Renal cortical epithelial cell (primary cell): ENCODE data around the gene CHRNB2. TPM values are rescaled to one million over a fixed set of nuclear protein-coding genes. Genes with fewer than 3 reads are reported as not detected.
"Not testable (repeated sequence)": the region's sequence is repeated elsewhere in the genome, so short reads cannot be mapped to it uniquely, and the experiment has no call there.

Experiments
- DNase-seq: peaks from one replicate; pipeline ENCODE4 v3.0.0-alpha.2; 2011; ENCODE audit warnings: low read depth
- total RNA-seq: library from RNA; depleted of rRNA; stranded (reverse); fragments of >200 nt; gene quantifications from 2 replicates; pipeline ENCODE4 v1.2.3, GENCODE V29; 2014

CHRNB2 gene, protein sequence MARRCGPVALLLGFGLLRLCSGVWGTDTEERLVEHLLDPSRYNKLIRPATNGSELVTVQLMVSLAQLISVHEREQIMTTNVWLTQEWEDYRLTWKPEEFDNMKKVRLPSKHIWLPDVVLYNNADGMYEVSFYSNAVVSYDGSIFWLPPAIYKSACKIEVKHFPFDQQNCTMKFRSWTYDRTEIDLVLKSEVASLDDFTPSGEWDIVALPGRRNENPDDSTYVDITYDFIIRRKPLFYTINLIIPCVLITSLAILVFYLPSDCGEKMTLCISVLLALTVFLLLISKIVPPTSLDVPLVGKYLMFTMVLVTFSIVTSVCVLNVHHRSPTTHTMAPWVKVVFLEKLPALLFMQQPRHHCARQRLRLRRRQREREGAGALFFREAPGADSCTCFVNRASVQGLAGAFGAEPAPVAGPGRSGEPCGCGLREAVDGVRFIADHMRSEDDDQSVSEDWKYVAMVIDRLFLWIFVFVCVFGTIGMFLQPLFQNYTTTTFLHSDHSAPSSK
- total RNA-seq = 0.17 and 0.55 TPM in 2 replicates

DNA sequence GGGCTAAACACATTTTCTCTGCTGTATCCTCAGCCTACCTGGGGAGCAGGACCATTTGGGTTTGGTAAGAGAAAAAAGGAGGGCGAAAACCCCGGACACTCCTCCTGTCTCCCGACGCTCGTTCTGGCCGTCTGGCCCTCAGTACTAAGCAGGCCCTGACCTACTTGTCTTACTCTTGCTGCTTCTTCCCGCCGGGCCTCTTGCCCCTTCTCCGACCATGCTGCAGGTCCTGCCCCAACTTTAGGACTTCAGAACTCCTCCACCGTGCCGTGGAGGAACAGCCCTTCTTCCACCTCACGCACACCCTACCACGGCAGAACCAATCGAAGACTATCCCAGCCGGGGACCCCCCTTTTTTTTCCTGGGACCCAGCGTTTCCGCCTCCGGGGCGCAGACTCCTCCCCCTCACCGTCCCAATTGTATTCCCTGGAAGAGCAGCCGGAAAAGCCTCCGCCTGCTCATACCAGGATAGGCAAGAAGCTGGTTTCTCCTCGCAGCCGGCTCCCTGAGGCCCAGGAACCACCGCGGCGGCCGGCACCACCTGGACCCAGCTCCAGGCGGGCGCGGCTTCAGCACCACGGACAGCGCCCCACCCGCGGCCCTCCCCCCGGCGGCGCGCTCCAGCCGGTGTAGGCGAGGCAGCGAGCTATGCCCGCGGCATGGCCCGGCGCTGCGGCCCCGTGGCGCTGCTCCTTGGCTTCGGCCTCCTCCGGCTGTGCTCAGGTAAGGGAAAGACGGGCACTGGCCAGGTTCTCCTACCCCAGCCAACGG, at the start of gene CHRNB2:
CHRNB2 (plus strand) TSS at position 393 of the 771 bp plus-strand sequence; CDS start at position 660, 267 bp downstream.
- no peak for DNase-seq

DNA sequence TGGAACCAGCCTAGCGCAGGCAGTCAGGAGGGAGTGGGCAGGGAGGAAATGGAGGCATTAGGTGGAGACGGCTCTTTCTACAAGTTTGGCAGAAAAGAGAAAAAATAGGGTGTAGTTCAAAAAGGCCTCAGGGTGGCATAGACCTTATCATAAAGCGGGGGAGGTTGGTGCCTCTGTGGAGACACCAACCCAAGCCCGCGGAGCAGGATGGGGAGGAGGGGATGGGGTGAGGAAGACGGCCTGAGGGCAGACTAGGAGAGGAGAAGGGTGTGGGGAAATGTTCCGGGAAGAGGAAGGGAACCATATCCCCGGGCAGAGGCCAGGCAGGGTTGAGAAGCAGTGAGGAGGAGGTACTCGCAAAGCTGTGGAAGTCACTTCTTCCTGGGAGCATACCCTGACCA, 48.0 kb upstream of the CHRNB2 start:
- DNase-seq = no peak

DNA sequence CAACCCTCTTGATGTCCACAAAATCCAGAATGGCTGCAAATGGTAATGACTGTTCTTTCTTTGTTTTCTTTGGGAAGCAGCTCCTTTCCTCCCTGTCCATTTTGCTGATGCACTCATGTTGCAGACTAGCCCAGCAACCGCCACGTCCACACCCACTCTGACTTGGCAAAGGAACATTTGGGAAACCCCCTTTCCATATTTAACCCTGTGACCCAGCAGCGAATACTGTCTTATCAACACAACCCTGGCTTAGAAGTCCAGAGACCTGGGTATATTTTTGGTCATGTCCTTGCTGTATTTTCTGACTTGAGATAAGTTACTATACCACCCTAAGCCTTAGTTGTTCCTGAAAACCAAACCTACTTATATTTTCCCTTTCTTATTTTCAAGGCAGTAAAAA, 47.2 kb upstream of the CHRNB2 start:
- DNase-seq = no peak

DNA sequence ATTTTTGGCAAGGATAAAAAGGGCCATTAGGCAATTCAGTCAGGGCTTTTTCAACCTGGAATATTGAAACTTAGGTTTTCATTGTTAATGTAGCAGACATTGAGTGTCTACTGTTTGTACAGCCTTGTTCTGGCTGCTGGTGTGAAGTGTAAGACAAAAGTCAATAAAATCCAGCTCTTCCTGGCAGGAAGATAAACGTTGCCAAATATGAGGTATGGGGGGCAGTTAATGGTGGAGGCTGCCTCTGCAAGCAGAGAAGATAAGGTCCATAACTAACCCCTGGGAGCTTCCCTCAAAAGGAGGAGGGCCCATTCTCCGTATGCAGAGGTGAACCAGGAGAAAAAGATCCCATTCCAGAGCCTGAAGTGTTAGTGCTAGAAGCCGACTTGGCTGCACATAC, 45.9 kb upstream of the CHRNB2 start:
- DNase-seq = no peak

DNA sequence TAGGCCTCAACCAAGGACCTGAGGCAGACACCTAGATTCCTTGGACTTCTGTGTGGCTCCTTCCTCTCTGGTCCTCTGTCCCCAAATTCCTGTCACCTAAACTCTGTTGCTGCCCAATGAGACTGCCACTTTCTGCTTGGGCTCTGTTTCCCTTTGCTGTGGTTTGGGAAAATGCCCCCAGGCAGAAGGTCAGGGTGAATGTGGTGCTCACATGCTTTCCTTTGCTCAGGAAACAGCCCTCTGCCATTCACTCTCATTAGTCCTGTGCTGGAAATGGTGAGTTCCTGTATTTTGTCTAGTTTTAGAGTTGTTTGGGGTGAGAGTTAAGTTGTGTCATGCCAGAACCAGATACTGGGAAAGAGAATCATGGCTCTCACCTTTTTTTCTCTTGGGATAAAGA, 42.7 kb upstream of the CHRNB2 start:
- no peak for DNase-seq

DNA sequence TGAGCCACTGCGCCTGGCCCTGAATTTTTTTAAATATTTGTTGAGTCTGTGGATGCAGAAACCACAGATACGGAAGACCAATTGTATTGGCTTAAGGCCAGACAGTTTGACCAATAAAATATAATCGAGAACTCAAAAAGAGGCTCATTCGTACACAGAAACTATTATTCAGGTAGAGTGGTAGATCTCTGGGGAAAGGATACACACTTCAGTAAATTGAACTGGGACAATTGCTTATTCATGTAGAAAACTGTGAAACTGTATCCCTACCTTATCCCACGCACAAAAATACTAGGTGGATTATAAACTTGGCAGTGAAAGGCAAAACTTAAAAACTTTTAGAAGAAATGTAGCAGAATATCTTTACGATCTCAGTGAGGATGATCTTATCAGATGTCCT, 40.4 kb upstream of the CHRNB2 start:
- no peak for DNase-seq

DNA sequence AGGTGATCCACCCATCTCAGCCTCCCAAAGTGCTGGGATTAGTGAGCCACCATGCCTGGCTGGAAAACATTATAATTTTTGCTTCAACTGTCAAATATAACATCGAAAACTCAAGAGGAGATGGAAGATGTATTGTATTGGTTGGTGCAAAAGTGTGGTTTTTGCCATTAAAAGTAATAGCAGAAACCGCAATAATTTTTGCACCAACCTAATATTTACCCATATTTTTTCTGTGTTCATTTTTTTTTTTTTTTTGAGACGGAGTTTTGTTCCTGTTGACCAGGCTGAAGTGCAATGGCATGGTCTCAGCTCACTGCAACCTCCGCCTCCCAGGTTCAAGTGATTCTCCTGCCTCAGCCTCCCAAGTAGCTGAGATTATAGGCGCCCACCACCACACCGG, 38.3 kb upstream of the CHRNB2 start:
- DNase-seq = no peak

DNA sequence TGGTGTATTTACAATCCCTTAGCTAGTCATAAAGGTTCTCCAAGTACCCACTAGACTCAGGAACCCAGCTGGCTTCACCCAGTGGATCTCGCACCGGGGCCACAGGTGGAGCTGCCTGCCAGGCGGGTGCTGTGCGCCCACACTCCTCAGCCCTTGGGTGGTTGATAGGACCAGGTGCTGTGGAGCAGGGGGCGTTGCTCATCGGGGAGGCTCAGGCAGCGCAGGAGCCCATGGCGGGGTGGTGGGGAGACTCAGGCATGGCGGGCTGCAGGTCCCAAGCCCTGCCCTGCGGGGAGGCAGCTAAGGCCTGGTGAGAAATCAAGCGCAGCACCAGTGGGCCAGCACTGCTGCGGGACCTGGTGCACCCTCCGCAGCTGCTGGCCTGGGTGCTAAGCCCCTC, 35.6 kb upstream of the CHRNB2 start:
- DNase-seq = not testable (repeated sequence)

DNA sequence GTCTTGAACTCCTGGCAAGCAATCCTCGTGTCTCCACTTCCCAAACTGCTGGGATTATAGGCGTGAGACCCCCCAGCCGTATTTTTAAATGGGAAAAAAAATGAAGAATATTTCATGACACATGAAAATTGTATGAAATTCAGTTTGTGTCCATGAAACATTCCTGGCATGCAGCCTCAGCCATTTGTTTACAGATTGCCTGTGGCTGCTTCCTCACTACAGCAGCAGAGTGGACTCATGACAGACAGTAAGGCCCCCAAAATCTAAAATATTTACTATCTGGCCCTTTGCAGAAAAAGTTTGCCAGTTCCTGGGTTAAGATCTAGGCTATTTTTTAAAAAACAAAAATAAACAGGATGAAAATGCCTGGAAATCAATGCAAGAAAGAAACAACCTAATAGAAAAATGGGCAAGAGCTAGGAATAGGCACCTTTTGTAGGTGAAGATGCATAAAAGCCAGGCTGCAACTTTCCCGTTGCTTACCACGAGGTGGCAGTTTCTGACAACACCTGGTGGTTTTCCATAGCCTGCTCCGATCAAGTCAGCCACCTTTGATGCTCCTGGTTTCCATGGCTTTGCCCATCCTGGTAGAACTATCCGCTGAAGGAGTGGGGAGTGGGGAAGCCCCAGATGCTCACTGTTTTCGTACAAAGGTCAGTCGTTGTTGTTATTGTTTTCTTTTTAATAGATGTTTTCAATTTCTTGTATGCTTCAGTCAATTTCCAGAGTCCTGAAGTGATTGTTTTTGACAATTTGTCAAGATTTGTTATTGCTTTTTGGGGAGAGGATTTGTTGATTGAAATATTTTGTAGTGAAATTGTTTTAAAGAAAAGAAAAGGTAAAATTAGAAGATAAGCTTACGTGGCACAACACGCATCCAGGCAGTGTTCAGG, 33.4 kb upstream of the CHRNB2 start:
- peak; percentile 54 for DNase-seq

DNA sequence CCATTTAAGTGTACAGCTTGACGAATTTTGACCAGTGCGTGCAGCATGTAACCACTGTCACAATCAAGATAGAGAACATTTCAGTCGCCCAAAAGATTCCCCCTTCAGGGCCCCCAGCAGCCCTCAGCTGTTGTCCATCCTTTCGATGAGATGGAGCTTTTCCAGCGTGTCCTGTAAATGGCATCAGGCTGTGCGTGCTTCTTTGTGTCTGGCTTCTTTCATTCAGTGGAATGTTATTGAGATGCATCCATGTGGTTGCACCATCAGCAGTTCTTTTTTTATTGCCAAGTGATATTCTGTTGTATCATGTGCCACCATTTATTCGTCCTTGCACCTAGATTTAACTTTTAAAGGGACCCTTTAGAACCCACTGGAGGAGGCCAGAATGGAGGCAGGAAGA, 31.0 kb upstream of the CHRNB2 start:
- no peak for DNase-seq

DNA sequence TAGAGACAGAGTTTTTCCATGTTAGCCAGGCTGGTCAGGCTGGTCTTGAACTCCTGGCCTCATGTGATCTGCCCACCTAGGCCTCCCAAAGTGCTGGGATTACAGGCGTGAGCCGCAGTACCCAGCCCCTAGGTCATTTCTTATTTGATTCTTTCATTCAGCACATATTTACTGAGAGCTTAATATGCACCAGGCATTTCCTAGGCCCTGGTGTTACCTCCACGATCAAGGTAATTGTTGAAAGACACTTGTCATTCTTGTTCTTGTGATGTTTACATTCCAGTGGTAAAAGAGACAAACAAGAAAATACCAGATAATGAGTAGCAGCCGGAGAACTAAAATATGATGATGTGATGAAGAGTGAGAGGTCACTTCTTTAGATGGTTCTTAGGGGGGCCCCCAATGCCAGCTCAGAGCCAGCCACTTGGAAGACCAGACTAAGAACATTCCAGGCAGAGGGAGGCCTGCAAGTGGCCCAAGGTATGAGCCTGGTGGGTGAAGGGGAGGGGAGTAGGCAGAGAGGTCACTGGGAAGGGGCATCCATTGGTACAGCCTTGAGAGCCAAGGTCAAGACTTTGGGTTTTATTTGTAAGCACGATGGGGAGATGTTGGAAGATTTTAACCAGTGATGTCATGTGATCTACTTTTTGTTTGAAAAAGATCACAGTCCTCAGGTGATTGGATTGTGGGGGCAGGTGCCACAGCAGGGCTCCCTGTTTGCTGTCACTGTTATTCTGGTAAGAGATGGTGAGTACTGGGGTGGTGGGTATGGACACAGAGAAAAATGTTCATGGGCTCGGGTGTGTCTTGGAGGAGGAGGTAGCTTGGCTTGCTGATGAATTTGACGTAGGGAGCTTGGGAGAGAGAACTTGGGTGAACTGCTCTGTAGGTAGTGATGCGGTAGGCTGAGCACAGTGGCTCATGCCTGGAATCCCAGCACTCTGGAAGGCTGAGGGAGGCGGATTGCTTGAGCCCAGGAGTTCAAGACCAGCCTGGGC, 27.8 kb upstream of the CHRNB2 start:
- no peak for DNase-seq

DNA sequence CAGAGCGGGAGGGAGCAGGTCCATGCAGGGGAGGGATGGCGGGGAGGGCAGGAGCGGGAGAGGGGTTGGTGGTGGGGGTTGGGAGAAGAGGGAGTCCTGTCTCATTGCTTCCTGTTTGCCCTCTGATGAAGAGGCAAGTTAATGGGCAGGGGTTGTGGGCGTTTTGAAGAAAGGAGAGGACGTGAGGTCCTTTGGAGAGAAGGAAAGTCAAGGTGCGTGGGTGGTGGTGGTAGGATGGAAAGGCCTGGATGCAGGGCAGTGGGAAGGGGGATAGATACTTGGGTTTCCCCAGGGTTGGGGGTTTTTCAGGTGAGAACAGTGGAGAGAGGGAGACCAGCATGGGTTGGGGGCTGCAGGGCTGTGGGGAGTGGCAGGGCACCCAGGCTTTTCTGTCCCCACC, 26.3 kb upstream of the CHRNB2 start:
- no peak for DNase-seq

DNA sequence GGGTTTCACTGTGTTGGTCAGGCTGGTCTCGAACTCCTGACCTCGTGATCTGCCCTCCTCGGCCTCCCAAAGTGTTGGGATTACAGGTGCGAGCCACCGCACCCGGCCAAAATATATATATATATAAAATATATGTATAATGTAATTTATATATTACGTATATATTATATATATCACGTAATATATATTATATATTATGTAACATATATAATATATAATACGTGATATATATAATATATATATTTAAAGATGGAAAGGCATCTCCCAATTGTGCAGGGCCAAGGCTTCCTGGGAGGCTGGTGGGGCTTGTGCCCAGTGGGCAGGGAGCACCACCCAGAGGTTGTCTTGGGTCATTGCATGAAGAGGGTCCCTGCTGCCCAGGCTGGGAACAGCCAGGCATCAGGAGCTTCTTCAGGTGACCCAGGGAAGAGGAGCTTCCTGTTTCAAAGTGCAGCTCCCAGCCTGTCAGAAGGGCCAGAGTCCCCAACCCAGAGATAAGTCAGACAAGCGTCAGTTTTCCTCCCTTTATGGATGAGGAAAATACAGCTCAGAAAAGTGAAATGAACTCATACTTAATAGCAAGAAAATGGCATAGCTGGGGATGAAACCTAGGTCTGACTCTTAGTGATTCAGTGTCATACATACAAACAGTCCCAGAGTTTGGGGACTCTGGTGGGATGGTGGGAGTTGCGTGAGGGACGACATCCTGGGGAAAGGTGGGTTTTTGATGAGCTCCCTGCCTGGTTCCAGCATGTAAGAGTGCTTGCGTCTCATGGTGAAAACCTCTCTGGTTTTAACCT, 21.1 kb upstream of the CHRNB2 start:
- peak; percentile 46 for DNase-seq

DNA sequence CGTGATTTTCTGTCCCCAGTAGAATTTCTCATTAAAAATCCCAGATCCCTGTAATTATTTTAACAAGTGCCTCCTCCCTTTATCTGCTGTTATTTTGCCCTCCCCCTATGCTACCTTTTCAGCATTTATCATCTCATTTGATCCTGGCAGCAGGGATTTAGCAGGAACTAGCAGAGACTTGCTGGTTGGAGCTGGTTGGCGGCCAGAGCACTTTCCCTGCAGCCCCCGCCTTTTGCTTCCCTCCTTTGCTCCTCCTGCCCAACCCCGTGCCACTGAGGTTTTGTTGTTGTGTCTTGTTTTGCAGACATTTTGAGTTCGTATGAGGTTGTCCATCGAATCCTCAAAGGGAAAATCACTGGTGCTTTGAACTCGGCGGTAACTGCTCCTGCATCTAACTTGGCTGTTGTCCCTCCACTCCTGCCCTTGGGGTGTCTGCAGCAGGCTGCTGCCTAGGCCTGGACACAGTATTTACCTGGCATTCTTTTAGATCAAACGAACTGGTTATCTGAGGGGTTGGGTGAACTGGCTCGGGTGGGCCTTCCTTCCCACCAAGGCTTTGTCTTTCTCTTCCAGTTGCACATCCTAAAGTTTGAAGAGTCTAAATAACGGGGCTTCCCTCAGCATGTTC, 20.4 kb upstream of the CHRNB2 start:
- DNase-seq = no peak

DNA sequence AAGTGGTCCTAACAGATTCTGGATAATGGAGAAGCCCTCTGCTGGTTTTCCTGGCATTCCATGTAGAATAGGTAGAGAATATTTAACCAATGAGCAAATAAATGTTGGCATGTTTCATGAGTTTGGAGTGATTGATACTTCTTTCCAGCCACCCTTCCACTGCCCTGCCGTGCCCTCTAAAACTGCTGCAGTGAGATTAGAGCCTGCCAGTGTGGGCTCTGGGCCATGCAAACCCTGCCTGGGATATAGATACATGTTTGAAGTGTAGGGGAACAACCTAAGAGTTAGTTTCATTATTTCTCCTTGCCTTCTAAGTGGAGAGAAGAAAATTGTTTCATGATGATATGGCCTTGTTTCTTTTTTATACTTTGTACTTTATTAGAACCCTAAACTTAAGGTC, 19.6 kb upstream of the CHRNB2 start:
- DNase-seq = no peak

DNA sequence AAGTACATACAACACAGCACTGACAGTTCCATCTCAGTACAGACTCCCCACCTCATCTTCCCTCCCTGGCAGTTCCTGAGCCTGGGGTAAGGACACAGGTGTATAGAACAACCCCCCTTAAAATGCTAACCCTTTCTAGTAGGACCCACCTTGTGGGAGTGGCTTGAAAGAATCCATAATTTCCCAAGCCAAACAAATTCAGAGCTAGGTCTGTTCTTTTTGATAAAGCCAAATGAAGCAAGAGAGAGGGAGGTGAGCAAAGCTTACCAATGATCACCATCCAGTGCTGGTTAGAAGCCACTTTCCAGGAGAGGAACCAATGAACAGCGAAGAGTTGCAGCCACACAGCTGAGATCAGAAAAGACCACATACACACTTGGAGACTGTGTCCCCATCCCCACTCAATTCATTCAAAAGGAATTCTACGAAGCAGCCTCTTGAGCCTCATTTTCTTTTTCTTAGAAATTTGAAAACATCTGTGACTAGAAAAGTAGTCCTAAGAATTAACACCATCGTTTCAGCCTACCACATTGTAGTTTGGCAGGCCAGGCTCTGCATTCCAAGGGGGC, 18.3 kb upstream of the CHRNB2 start:
- no peak for DNase-seq

DNA sequence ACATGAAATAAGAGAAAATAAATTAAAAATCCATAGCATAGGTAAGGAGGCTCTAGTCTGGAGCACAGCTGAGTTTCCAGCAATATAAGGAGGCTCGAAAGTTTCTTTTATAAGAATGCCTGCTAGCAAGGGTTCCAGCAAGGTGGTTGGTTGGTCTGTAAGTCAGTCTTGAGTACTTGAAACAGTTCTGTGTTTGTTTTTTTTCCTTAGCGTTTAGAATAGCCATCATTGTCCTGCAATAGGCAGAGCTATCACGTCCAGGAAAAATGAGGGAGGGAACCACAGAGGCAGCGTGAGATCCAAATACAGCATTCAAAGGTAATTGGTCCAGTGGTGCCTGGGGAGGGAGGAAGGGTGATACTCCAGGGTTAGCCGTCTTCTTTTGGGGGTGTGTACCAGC, 17.5 kb upstream of the CHRNB2 start:
- no peak for DNase-seq

DNA sequence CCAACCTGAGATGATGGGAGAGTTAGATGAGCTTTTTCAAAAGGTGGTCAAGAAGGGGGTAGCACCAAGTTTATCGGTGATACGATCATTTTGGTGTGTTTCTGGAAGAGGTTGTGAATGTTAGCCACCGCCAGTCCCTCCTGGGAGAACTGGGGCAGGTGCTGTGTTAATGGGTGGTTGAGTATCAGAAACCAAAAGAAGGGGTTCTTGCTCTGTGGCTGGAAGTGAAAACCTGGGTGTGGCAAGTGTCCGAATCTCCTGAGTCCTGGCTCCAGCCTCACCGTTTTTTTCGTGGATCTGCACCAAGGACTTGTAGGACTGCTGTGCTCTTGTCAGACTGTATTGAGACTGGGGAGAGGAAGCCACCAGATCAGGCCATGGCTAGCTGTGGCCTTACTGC, 16.9 kb upstream of the CHRNB2 start:
- no peak for DNase-seq

DNA sequence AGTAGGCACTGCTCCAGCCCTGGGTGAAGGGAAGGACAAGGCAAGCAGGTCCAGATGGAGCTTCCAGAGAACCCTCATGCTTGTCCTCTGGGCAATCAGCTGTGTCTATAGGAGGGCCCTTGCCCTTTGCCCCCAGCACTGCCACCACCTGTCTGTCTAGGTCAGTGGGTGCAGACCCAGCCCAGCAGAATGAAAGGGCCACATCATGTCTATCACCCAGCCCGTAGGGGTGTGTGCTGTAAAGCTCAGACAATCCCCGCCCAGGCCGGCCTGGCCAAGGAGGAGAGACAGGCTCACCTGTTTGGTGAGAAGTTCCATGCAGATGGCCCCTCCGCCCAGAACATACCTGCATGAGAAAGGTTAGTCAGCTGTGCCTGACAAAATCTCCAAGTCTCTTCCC, 16.1 kb upstream of the CHRNB2 start:
- no peak for DNase-seq
